ENCODE measurements around the gene ABLIM1.

The ABLIM1 gene

DNA sequence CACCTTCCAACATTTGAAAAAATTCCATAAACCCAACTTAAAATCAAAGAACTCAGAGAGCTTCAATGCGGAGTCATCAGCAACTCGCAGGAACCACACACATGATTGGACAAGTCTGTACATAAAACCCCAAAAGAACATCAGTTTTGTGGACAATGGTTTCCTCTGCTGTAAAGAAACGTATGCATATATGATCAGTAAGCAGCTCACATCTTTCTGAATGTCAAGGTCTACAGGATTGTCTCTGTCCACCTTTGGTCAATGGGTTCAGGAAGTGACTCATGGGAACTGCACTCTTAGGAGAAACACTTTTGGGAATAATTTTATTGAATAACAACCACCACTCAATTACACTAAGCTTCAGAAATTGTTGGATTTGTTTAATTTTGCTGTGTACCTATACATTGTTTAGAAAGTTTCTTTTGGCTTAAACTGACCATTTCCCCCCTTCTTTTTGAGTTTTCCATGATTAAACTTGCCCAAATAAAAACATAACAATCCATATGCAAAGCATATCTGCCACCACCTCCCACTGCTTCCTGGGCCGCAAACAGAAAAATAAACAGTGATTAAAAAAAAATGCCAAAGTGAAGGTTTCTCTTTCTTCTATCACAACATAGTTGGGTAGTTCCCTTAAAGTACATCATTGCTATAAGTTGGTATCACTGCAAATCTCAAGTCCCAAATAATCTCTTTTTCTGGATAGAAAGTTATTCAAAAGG, 226.5 kb downstream of the ABLIM1 start:
- TF ChIP-seq, protein P1, sequence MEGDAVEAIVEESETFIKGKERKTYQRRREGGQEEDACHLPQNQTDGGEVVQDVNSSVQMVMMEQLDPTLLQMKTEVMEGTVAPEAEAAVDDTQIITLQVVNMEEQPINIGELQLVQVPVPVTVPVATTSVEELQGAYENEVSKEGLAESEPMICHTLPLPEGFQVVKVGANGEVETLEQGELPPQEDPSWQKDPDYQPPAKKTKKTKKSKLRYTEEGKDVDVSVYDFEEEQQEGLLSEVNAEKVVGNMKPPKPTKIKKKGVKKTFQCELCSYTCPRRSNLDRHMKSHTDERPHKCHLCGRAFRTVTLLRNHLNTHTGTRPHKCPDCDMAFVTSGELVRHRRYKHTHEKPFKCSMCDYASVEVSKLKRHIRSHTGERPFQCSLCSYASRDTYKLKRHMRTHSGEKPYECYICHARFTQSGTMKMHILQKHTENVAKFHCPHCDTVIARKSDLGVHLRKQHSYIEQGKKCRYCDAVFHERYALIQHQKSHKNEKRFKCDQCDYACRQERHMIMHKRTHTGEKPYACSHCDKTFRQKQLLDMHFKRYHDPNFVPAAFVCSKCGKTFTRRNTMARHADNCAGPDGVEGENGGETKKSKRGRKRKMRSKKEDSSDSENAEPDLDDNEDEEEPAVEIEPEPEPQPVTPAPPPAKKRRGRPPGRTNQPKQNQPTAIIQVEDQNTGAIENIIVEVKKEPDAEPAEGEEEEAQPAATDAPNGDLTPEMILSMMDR (IDR thresholded peaks at IDR 0.05), result no peak

DNA sequence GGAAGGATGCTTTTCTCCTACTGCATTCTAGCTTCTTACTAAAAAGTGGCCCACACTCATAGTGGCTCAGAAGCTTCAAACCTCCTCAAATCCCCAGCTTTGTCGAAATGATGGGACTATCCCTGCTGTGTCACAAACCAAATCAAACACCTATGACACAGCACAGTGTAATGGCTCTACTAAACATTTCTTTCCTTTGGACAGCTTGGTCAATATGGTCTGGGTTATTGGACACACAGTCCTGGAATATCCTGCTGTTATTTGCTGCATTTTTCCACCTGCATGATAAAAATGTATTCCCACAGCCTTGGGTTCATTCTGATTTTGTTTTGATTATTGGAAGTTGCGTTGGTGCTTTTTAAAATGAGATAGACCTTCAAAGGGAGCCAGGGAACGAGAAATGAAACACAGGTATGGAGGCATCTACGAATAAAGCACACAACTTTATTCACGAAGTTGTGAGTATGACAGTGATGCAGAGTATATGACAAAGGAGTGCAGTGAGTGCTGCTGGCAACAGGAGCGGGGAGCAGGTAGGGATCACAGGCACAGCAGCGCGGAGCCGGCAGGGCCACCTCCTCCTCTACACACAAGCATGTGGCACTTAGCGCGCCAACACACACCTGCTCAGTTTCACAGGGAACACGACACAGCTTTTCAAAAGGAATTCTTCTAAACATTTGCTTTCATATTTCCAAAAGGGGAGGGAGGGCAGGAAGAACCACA, 227.2 kb downstream of the ABLIM1 start:
- TF ChIP-seq, protein P1 (IDR thresholded peaks at IDR 0.05), result no peak

DNA sequence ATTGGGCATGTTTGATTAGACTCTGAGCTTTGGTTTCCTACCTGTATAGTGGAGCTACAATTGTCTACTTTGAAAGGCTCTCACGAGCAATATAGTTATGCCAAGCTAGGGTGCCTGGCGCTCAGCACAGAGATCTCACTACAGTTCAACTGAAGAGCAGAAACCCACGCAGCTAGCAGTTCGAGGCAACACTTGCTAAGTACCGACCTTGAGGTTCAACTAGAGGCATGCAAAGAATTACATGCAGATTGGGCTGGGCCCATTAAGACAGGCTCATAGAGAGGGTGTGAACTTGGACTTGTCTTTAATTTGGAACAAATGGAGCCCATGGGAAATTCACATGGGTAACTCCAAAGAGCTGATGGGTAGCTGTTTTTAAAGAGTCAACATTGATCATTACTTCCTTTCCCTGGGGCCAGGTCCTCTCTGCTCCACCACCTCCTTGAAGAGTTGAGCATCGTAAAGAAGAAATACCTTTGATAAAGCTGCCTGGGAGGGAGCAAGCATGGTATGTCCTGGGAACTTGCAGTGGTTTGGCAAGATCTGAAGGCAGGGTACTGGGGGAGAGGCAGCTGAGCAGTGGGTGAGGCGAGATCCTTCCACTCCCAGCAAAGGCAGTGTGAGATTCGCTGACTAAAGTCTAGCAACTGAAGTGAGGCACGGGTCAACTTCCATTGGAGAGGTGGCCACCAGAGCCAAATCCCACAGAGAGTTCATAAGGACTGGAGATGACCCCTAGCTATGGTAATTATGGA, 228.3 kb downstream of the ABLIM1 start:
- TF ChIP-seq, protein P1 (IDR thresholded peaks at IDR 0.05), result no peak

DNA sequence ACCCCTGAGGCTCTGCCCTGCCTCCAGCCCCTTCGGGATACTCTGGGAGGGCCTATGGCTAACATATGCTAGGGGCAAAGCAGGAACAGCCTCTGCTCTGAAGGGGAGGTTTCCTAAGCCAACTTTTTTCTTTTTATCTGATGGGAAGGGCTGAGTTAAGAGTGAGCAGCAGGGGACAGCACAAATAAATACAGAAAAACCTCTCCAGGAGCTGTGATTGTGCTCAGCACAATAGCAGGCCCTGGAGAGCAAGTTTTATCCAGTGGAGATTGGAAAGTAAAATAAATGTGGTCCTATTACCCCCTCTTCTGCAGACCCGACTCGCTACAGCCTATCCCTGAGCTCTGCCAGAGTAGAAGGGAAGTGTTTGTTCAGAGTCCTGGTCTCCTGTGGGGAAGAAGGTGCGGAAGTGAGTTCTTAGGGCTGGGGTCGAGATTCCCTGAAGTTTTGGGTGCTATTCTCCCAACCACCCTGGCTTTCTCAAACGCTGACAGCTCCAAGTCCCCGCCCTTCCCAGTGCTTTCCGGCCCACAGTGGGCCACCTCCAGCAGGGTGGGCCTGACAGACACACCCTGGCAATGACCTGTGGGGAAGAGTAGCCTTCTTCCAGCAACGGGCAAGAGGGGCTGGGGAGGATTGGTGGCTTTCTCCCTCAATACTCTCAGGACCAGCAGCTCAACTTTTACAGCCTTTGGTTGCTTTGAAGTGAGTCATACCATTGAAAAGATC, 230.8 kb downstream of the ABLIM1 start:
- TF ChIP-seq, protein P1 (IDR thresholded peaks at IDR 0.05), result no peak

DNA sequence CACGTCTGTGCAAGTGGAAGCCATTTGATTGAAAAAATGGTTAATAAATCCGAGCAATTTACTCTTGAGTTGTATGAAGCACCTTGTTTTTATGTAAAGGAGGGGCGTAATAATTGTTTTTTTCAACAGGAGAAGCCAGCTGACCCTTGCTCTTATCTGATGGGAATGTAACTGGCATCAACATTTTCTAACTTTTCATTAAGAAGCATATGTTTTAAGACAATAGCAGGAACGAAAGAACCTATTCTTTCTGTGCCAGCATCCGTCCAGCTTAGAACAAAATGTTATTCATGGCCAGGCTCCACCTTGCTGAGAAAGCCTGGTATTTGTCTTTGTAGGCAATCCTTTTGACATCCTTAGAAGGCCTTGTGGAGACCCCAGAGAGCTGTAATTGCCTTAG, 231.6 kb downstream of the ABLIM1 start:
- TF ChIP-seq, protein P1 (IDR thresholded peaks at IDR 0.05), result no peak

DNA sequence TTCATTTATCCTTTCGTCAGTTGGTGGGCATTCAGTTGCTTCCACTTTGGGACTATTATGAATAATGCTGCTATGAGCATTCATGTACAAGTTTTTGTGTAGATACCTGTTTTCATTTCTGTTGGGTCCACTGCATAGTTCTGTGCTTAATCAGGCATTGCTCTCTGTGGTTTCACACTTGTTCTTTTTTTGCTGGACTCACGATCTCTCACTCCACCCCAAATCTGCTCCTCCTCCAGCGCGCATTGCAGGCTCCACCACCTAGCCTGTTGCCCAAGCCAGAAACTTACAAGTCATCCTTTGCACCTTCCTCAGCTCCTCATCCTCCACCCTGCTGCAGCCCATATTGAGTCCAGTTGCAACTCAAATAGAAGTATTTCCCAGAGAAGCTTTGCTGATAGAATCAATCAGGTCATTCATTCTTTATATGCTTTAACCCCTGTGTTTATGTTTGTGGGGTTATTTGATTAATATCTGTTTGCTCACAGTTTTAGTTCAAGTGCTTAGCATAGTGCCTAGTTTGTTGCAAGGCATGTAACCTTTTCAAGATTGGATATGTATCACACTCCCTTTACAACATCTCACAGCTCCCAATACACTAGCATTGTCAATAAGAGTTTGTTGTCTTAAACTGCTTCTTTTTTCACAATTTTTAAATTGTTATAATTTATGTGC, 237.1 kb downstream of the ABLIM1 start:
- TF ChIP-seq, protein P1 (IDR thresholded peaks at IDR 0.05), result no peak

DNA sequence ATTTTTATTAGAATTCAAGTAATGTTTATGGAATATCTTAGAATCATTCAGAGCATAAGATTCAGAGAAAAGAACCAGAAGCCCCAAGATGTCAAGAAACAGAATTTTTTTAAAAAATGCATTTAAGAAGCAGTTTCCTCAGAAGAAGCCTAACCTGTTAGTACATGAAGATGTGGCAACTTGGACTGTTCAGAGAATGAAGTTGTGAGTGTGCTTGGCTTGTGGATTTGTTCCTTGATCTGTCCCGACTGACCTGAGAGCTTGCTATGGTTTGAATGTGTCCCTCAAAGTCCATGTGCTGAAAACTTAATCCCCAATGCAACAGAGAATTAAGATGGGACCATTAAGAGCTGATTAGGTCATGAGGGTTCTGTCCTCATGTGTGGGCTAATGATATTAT, 240.0 kb downstream of the ABLIM1 start:
- TF ChIP-seq, protein P1 (IDR thresholded peaks at IDR 0.05), result no peak

Measured in LNCAP (cell line).